ENCODE data around the gene TBC1D20.

DNA sequence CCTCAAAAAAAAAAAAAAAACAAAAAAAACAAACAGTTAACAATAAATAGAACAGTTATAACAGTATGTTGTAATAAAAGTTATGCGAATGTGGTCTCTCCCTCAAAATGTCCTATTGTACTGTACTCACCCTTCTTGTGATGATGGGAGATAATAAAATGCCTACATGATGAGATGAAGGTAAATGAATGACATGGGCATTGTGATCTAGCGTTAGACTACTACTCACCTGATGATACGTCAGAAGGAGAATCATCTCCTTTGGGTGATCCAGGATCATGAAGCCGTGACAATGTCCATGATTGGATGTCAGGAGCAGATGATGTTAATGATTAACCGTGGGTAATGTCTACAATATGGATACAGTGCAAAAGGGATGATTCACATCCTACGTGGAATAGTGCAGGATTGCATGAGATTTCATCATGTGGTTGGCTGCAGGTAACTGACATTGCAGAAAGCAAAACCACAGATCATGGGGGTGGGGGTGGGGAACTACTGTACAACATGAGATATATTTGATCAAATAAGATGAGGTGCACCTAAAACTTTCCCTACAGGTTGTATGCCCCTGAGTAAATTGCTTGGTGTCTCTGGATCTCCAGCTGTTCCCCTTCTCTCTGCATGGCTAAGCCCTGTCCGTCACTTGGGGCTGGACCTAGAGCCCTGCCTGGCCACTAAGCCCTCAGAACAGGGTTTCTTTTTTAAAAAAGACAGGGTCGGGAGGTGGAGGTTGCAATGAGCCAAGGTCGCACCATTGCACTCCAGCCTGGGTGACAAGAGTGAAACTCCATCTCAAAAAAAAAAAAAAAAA is 60.4 kb downstream of the TBC1D20 start:
- no peak for TF ChIP-seq CTCF (IDR thresholded peaks at IDR 0.05)
- no peak for TF ChIP-seq POLR2A (IDR thresholded peaks at IDR 0.05)
